SH-SY5Y (cell line): ENCODE measurements around the gene MYCN.

ENCODE experiments used
- GATA2 ChIP-seq: IDR thresholded peaks from 2 replicates; pipeline ENCODE4 v1.6.1; 2011; ENCODE audit warnings: mild to moderate bottlenecking, low read depth, low read length
- GATA3 ChIP-seq: IDR thresholded peaks from 2 replicates; pipeline ENCODE4 v1.6.1; 2011; ENCODE audit warnings: low read depth, mild to moderate bottlenecking, low read length, moderate library complexity

DNA sequence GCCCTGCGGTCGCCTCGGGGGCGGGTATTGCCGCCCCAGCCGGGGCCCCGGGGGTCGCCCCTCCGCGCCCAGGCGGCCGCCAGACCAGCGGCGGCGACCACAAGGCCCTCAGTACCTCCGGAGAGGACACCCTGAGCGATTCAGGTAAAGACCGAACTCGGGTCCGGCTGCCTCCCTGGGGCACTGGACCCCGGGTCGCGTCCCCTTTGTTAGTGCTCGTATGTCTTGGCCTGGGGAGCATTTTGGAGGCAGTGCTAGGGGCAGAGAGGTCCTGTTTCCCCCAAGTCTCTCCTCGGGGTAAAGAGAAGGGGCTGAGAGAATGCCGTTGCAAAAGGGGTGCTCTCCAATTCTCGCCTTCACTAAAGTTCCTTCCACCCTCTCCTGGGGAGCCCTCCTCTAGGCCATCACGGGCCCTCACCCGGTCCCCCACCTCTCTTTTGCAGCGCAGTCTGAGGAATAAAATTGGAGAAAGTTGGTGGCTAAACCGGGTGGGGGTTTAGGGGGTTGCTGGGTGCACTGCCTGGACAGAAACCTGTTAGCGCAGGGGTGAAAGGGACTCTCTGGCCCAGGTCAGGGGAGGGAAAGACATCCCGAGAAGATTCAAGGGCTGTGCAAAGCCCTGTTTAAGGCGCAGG, 2.5 kb downstream of the MYCN start:
- TF ChIP-seq GATA2, result no peak
- no peak for TF ChIP-seq GATA3
